ENCODE results near the gene VGLL4. TPM values are rescaled to one million over a fixed set of nuclear protein-coding genes. Genes with fewer than 3 reads are reported as not detected.

Gene VGLL4
- total RNA-seq, 1 donor from 2014 or later: 29.4 TPM

DNA sequence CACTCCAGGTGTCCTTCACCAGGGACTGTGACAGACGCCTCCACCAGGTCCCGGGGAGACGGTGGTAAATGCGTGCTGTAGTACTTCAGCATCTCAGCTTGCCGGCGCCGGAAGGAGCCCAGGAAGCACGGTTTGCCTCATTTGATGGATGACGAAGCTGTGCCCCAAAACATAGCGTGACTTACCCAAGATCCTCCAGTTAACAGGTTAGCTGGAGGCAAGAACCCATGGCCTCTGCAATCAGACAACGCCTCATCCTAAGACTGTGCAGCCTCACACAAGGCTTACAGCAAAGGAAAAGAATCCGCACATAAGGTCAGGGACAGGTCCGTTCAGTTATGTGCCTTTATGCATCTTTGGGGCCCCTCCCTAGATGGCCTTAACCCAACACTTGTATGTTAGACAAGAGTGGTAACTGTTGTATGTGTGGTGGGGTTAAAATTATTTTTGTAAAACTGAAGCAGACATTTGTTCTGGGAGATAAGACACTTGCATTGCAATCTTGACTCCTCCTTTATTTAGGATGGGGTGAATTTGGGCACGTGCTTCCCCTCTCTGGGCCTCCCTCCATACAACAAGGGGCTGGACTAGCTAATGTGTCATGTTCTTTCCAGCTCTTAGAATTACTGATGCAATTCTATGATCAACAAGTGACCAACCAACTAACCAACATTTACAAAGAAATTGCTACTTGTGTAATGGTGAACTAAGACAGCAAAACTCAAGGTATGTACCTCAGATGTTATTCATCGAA lies 39.4 kb downstream of the VGLL4 start:
- TF ChIP-seq, protein P1, sequence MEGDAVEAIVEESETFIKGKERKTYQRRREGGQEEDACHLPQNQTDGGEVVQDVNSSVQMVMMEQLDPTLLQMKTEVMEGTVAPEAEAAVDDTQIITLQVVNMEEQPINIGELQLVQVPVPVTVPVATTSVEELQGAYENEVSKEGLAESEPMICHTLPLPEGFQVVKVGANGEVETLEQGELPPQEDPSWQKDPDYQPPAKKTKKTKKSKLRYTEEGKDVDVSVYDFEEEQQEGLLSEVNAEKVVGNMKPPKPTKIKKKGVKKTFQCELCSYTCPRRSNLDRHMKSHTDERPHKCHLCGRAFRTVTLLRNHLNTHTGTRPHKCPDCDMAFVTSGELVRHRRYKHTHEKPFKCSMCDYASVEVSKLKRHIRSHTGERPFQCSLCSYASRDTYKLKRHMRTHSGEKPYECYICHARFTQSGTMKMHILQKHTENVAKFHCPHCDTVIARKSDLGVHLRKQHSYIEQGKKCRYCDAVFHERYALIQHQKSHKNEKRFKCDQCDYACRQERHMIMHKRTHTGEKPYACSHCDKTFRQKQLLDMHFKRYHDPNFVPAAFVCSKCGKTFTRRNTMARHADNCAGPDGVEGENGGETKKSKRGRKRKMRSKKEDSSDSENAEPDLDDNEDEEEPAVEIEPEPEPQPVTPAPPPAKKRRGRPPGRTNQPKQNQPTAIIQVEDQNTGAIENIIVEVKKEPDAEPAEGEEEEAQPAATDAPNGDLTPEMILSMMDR (IDR thresholded peaks at IDR 0.05; ENCODE audit: partially characterized antibody, unreplicated experiment): no peak
- DNase-seq: no peak
- H3K4me1 Mint-ChIP-seq (ENCODE audit: low read depth, unreplicated experiment): peaks cover 37% of the 10 kb centered on the region
- H3K9me3 Mint-ChIP-seq (ENCODE audit: unreplicated experiment): peaks cover 5% of the 10 kb centered on the region
- H3K27ac Mint-ChIP-seq (ENCODE audit: unreplicated experiment): peak overlapping the region; percentile 77
- no peaks in the 10 kb centered on the region for H3K36me3 Mint-ChIP-seq (ENCODE audit: unreplicated experiment)
- H3K4me3 Mint-ChIP-seq (ENCODE audit: unreplicated experiment): no peak overlapping the region
- no peaks in the 10 kb centered on the region for H3K27me3 Mint-ChIP-seq (ENCODE audit: unreplicated experiment)

DNA sequence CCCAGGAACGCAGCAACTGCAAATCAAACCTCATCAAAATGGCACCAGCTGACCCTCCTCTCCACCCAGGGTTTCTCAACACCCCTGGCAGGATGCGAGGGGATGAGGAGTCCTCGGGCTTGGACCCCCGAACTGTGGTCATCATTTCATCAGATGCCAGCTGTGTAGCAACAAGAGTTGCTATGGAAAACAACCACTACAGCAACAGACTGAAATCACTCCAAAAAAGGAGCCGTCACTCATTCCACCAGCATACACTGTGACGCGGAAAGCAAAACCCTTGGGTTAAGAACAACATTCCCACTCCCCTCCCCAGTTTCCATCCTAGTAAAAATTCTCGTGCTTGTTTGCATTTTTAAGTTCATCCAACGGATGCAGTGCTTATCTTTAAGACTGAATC lies 40.1 kb downstream of the VGLL4 start:
- TF ChIP-seq, protein P1 (IDR thresholded peaks at IDR 0.05; ENCODE audit: partially characterized antibody, unreplicated experiment): no peak
- Mint-ChIP-seq H3K4me3 (ENCODE audit: unreplicated experiment) (no peak overlapping the region), H3K27me3 (ENCODE audit: unreplicated experiment) (no peaks in the 10 kb centered on the region), H3K4me1 (ENCODE audit: low read depth, unreplicated experiment) (peaks cover 34% of the 10 kb centered on the region), H3K27ac (ENCODE audit: unreplicated experiment) (peak overlapping the region; percentile 77), H3K36me3 (ENCODE audit: unreplicated experiment) (no peaks in the 10 kb centered on the region), H3K9me3 (ENCODE audit: unreplicated experiment) (peaks cover 5% of the 10 kb centered on the region)
- no peak for DNase-seq

DNA sequence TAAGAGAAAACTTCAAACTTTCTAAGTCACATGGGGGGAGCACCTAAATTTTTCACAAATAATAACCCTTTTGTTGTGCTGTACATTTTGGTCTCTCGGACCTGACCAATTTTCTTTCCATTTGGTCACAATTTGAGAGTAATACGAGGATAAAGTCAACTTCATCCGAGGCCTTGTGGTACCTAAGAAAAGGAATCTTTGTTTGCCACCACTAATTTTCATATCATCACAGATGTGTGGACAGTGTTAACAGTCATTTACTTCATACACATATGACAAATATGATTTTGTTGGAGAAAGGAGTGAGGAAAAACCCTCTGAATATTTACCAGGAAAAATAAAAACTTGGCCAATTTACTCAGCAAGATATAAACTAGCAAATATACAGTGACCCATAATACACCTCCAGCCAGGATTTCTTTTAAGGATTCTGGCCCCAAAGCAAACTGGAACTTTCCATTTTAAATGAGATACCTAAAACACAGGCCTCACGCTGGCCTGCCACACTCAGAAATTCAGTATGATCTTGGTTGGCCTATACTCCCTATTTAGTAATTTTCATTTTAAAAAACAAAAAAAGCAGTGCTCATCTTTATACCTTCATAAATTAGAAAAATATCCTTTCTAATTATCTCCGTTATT lies 40.7 kb downstream of the VGLL4 start:
- Mint-ChIP-seq H3K27me3 (ENCODE audit: unreplicated experiment) (no peaks in the 10 kb centered on the region), H3K4me1 (ENCODE audit: low read depth, unreplicated experiment) (peaks cover 31% of the 10 kb centered on the region), H3K36me3 (ENCODE audit: unreplicated experiment) (no peaks in the 10 kb centered on the region), H3K27ac (ENCODE audit: unreplicated experiment) (peak overlapping the region; percentile 77), H3K4me3 (ENCODE audit: unreplicated experiment) (no peak overlapping the region), H3K9me3 (ENCODE audit: unreplicated experiment) (peaks cover 7% of the 10 kb centered on the region)
- no peak for DNase-seq
- TF ChIP-seq, protein P1 (IDR thresholded peaks at IDR 0.05; ENCODE audit: partially characterized antibody, unreplicated experiment): no peak

DNA sequence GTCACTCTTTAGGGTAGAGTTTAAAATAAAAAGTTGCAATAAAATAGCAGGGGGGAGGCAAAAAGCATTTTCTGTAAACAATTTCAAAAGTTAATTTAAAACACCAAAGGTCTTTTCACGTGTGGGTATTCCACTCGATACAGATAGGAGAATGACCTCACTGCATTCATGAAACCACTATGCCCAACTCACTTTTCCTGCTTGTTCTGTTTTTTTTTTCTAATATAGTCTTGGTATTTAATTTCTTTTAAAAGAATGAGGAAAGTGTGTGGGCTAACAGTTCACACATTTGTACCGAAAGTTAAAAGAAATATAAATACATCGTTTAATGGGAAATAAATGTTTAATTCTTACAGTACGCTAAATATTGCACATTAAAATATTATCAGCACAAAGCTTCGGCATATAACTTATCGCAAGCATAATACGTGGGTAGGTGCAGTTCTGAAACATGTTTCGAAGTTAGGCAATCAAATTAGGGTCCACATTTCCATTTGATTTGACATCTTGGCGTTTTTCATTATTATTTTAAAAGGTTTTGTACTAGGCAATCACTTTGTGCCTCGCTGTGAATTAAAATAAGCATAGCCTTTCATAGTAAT lies 41.4 kb downstream of the VGLL4 start:
- no peak overlapping the region for H3K4me3 Mint-ChIP-seq (ENCODE audit: unreplicated experiment)
- peaks cover 27% of the 10 kb centered on the region for H3K4me1 Mint-ChIP-seq (ENCODE audit: low read depth, unreplicated experiment)
- DNase-seq: no peak
- H3K27me3 Mint-ChIP-seq (ENCODE audit: unreplicated experiment): no peaks in the 10 kb centered on the region
- H3K9me3 Mint-ChIP-seq (ENCODE audit: unreplicated experiment): peaks cover 7% of the 10 kb centered on the region
- TF ChIP-seq, protein P1 (IDR thresholded peaks at IDR 0.05; ENCODE audit: partially characterized antibody, unreplicated experiment): no peak
- no peak overlapping the region for H3K27ac Mint-ChIP-seq (ENCODE audit: unreplicated experiment)
- H3K36me3 Mint-ChIP-seq (ENCODE audit: unreplicated experiment): no peaks in the 10 kb centered on the region

All from glutamatergic neuron (in vitro differentiated cells).